ENCODE results near the gene NAT16.

The NAT16 gene

DNA sequence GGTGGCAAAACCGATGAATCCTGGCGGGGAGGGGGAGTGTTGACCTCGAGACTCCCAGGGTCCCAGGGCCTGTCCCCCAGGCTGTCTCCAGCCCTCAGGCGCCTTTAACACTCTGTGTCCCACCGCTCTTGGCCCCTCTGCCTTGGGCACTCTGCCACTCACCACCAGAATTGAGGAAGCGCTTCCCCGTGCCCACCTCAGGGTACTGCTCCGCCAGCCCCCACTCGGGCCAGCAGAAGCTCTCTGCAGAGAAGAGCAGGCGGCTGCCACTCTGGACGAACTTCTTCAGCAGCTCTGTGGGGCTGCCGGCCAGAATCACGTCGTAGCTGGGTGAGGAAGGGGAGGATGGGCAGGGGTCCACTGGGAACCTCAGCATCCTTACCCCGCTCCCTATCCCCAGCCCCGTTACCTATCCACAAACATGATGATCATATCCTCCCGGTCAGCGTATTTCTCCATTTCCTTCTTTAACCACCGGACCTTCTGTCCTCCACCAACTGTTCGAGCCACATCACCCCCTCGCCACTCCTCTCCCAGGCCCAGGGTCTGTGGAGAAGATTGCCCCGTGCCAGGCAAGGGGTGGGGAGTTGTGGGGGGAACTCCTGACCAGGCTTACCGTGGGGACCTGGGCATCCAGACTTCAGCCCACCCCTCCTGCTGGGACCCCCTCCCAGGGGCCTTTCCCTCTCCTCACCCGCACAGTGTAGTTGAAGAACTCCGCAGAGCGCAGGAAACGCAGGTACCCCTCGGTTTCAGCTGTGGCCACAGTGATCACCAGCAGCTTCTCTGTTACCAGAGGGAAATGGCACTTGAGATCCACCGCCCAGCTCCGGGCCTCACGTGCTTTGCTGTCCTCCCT is 36.1 kb upstream of the NAT16 start:
- TF ChIP-seq, protein P1, sequence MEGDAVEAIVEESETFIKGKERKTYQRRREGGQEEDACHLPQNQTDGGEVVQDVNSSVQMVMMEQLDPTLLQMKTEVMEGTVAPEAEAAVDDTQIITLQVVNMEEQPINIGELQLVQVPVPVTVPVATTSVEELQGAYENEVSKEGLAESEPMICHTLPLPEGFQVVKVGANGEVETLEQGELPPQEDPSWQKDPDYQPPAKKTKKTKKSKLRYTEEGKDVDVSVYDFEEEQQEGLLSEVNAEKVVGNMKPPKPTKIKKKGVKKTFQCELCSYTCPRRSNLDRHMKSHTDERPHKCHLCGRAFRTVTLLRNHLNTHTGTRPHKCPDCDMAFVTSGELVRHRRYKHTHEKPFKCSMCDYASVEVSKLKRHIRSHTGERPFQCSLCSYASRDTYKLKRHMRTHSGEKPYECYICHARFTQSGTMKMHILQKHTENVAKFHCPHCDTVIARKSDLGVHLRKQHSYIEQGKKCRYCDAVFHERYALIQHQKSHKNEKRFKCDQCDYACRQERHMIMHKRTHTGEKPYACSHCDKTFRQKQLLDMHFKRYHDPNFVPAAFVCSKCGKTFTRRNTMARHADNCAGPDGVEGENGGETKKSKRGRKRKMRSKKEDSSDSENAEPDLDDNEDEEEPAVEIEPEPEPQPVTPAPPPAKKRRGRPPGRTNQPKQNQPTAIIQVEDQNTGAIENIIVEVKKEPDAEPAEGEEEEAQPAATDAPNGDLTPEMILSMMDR (IDR thresholded peaks at IDR 0.05; ENCODE audit: poor library complexity, severe bottlenecking), result no peak

DNA sequence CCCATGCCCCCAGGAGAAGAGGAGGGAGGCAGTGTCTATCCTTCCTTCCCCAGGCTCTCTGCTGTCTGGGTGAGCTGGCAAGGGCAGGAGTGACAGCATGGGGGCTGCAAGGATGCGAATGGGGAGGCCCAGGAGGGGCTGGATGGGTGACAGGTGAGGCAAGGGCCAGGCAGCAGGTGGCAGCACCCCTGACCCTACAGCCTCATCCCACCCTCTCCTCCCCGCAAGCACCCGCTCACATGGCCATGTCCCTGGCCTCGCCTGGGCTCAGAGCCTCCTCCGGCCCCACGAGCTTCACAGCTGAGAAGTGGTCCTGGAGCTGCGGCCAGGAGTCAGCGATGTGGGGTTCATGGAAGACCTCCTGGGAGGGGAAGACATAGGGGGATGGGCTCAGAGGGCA is 31.9 kb upstream of the NAT16 start:
- peaks cover 53% of the 10 kb centered on the region for H3K36me3 ChIP-seq (ENCODE audit: low read depth)
- no peaks in the 10 kb centered on the region for H3K4me1 ChIP-seq (ENCODE audit: insufficient read depth, poor library complexity, severe bottlenecking)
- ATAC-seq (ENCODE audit: low read depth) (no peak), DNase-seq (ENCODE audit: low spot score) (no peak)
- no peak overlapping the region for H3K27ac ChIP-seq (ENCODE audit: poor library complexity, severe bottlenecking)
- TF ChIP-seq, protein P1 (IDR thresholded peaks at IDR 0.05; ENCODE audit: poor library complexity, severe bottlenecking), result no peak
- no peaks in the 10 kb centered on the region for H3K27me3 ChIP-seq (ENCODE audit: insufficient read depth, poor library complexity, severe bottlenecking)
- no peaks in the 10 kb centered on the region for H3K9me3 ChIP-seq (ENCODE audit: severe bottlenecking)
- H3K4me3 ChIP-seq (ENCODE audit: severe bottlenecking), result no peak overlapping the region

More for the DNA sequence above, 36.1 kb upstream of the NAT16 start:
- ATAC-seq (ENCODE audit: low read depth) (no peak), DNase-seq (ENCODE audit: low spot score) (no peak)
- no peaks in the 10 kb centered on the region for H3K4me1 ChIP-seq (ENCODE audit: insufficient read depth, poor library complexity, severe bottlenecking)
- H3K27me3 ChIP-seq (ENCODE audit: insufficient read depth, poor library complexity, severe bottlenecking), result no peaks in the 10 kb centered on the region
- H3K4me3 ChIP-seq (ENCODE audit: severe bottlenecking), result peak overlapping the region; percentile 50
- no peaks in the 10 kb centered on the region for H3K9me3 ChIP-seq (ENCODE audit: severe bottlenecking)
- peak overlapping the region; percentile 79 for H3K27ac ChIP-seq (ENCODE audit: poor library complexity, severe bottlenecking)
- peaks cover 32% of the 10 kb centered on the region for H3K36me3 ChIP-seq (ENCODE audit: low read depth)

DNA sequence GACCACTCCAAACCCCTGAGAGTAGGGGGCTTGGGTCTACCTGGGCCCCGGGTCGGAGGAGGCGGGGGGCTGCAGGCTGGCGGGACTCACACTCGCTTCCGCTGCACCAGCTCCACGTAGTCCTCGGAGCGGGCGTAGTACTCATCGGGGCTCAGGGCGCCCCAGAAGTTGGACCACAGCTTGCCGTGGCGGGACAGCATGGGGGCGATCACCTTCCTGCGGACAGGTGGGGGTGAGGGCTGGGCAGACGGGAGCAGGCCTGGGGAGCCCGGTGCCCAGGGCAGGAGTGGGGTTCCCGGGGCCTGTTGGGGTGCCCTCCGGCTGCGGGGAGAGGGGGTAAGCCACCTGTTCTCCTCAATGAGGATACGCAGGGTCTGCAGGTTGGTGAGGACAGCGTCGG is 31.4 kb upstream of the NAT16 start:
- Histone ChIP-seq H3K27me3 (ENCODE audit: insufficient read depth, poor library complexity, severe bottlenecking) (no peaks in the 10 kb centered on the region), H3K4me1 (ENCODE audit: insufficient read depth, poor library complexity, severe bottlenecking) (no peaks in the 10 kb centered on the region), H3K36me3 (ENCODE audit: low read depth) (peaks cover 53% of the 10 kb centered on the region), H3K4me3 (ENCODE audit: severe bottlenecking) (no peak overlapping the region), H3K27ac (ENCODE audit: poor library complexity, severe bottlenecking) (no peak overlapping the region), H3K9me3 (ENCODE audit: severe bottlenecking) (no peaks in the 10 kb centered on the region)
- ATAC-seq (ENCODE audit: low read depth), result no peak
- TF ChIP-seq, protein P1 (IDR thresholded peaks at IDR 0.05; ENCODE audit: poor library complexity, severe bottlenecking), result no peak
- no peak for DNase-seq (ENCODE audit: low spot score)

DNA sequence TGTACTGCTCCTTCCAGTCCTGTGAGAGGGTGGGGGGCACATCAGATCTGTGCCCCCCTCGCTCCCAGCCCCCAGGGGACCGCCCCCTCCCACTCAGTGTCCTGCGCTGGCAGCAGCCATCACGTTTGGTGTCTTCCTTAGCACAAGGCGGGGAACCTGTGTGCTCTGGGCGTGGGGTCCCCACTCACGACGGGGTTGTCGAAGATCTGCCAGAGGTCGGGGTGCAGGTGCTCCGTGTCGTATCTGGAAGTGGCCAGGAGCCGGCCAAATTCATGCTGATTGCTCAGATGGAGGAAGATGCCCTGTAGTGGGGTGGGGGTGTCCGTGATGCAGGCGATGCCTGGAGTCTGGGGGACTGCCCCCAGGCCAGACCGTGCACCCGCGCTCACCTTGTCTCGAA is 30.1 kb upstream of the NAT16 start:
- TF ChIP-seq, protein P1 (IDR thresholded peaks at IDR 0.05; ENCODE audit: poor library complexity, severe bottlenecking), result no peak
- H3K4me3 ChIP-seq (ENCODE audit: severe bottlenecking), result no peak overlapping the region
- no peak overlapping the region for H3K27ac ChIP-seq (ENCODE audit: poor library complexity, severe bottlenecking)
- no peak for DNase-seq (ENCODE audit: low spot score)
- no peaks in the 10 kb centered on the region for H3K27me3 ChIP-seq (ENCODE audit: insufficient read depth, poor library complexity, severe bottlenecking)
- no peaks in the 10 kb centered on the region for H3K4me1 ChIP-seq (ENCODE audit: insufficient read depth, poor library complexity, severe bottlenecking)
- no peaks in the 10 kb centered on the region for H3K9me3 ChIP-seq (ENCODE audit: severe bottlenecking)
- H3K36me3 ChIP-seq (ENCODE audit: low read depth), result peaks cover 43% of the 10 kb centered on the region
- no peak for ATAC-seq (ENCODE audit: low read depth)

DNA sequence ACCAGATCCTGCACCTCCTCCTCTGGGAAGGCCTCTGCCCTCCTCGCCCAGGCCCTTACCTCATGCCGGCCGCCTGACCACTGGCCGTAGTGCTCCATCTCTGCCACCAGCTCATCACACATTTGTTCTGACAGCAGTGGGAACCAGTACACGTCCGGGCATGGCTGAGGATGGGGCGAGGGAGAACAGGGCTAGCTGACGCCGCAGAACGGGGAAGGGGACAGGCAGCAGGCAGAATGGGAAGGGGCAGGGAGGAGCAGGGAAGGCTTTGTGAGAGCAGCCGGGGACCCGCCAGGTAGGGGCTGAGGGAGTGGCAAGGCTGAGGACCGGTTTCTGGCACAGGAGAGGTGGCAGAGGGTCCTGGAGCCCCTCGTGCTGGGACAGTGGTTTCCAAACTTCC is 28.7 kb upstream of the NAT16 start:
- TF ChIP-seq, protein P1 (IDR thresholded peaks at IDR 0.05; ENCODE audit: poor library complexity, severe bottlenecking), result no peak
- H3K9me3 ChIP-seq (ENCODE audit: severe bottlenecking), result no peaks in the 10 kb centered on the region
- no peak overlapping the region for H3K4me3 ChIP-seq (ENCODE audit: severe bottlenecking)
- no peaks in the 10 kb centered on the region for H3K4me1 ChIP-seq (ENCODE audit: insufficient read depth, poor library complexity, severe bottlenecking)
- DNase-seq (ENCODE audit: low spot score) (no peak), ATAC-seq (ENCODE audit: low read depth) (no peak)
- H3K27me3 ChIP-seq (ENCODE audit: insufficient read depth, poor library complexity, severe bottlenecking), result no peaks in the 10 kb centered on the region
- H3K36me3 ChIP-seq (ENCODE audit: low read depth), result peaks cover 32% of the 10 kb centered on the region
- no peak overlapping the region for H3K27ac ChIP-seq (ENCODE audit: poor library complexity, severe bottlenecking)
